K562 (cell line): ENCODE data around the gene C1R. TPM values are rescaled to one million over a fixed set of nuclear protein-coding genes. Genes with fewer than 3 reads are reported as not detected.
A peak's percentile ranks its signal among the peaks of the same experiment; 100 is the strongest.

Experiments used
- ADNP ChIP-seq: fragments of 200-800 bp; sonication (Bioruptor generic); IDR thresholded peaks from 2 replicates; pipeline ENCODE4 v1.6.1; 2016; ENCODE audit warnings: missing genetic modification characterization, missing compliant biosample characterization
- BCOR ChIP-seq: fragments of 450-650 bp; IDR thresholded peaks from 2 replicates; pipeline ENCODE4 v1.6.1; 2016
- BRF2 ChIP-seq: IDR thresholded peaks from 3 replicates; pipeline ENCODE4 v1.6.1; 2011; ENCODE audit warnings: borderline replicate concordance, mild to moderate bottlenecking; ENCODE audit not compliant: insufficient read length, insufficient read depth
- CREB3L1 ChIP-seq: fragments of 450-650 bp; IDR thresholded peaks from 2 replicates; pipeline ENCODE4 v1.6.1; 2014; ENCODE audit warnings: low read depth, mild to moderate bottlenecking, moderate library complexity, borderline replicate concordance
- E2F4 ChIP-seq: sonication (generic); formaldehyde crosslinking; IDR thresholded peaks from 2 replicates; pipeline ENCODE4 v1.8.0; 2022; ENCODE audit warnings: mild to moderate bottlenecking, low read depth, missing genetic modification reagents
- GABPB2 ChIP-seq: fragments of 250-450 bp; sonication (Bioruptor Pico); conservative IDR thresholded peaks from 2 replicates; pipeline ENCODE4 v1.5.1; 2021; ENCODE audit warnings: mild to moderate bottlenecking
- KLF6 ChIP-seq: fragments of 250-450 bp; sonication (Bioruptor Pico); IDR thresholded peaks from 2 replicates; pipeline ENCODE4 v1.4.0; 2020; ENCODE audit warnings: mild to moderate bottlenecking, moderate library complexity, borderline replicate concordance
- MCM5 ChIP-seq: fragments of 450-650 bp; IDR thresholded peaks from 2 replicates; pipeline ENCODE4 v1.6.1; 2016; ENCODE audit warnings: low read depth
- OTX1 ChIP-seq: fragments of 450-650 bp; formaldehyde crosslinking; IDR thresholded peaks from 2 replicates; pipeline ENCODE4 v1.4.0; 2022; ENCODE audit warnings: mild to moderate bottlenecking
- PRPF4 ChIP-seq: fragments of 200-400 bp; formaldehyde crosslinking; IDR thresholded peaks from one replicate; pipeline ENCODE4 v1.6.1; 2017; ENCODE audit warnings: low read length, low read depth, mild to moderate bottlenecking; ENCODE audit not compliant: insufficient read depth, poor library complexity, severe bottlenecking
- RBM39 ChIP-seq: fragments of 200-400 bp; formaldehyde crosslinking; optimal IDR thresholded peaks from 2 replicates; pipeline ENCODE3; 2018; ENCODE audit warnings: low read depth, low read length
- SIX5 ChIP-seq, 2 experiments: IDR thresholded peaks; 2 replicates each; pipeline ENCODE4 v1.6.1; 2011; ENCODE audit warnings: low read length in 2 of 2, borderline replicate concordance in 1 of 2, low read depth in 1 of 2, mild to moderate bottlenecking in 1 of 2, moderate library complexity in 1 of 2; ENCODE audit not compliant: insufficient read depth in 1 of 2
- SNAPC5 ChIP-seq: fragments of 250-450 bp; sonication (Bioruptor Pico); IDR thresholded peaks from 2 replicates; pipeline ENCODE4 v1.8.0; 2021; ENCODE audit warnings: moderate library complexity, mild to moderate bottlenecking, inconsistent platforms
- SNIP1 ChIP-seq: fragments of 450-650 bp; IDR thresholded peaks from 2 replicates; pipeline ENCODE4 v1.7.1; 2017; ENCODE audit warnings: low read depth, mild to moderate bottlenecking
- THAP7 ChIP-seq: fragments of 250-450 bp; sonication (Bioruptor Pico); IDR thresholded peaks from 2 replicates; pipeline ENCODE4 v1.5.0; 2021
- WHSC1 ChIP-seq: IDR thresholded peaks from one replicate; pipeline ENCODE4 v1.6.1; 2012; ENCODE audit warnings: low read length, control low read depth, inconsistent platforms
- ZBTB1 ChIP-seq: sonication (generic); formaldehyde crosslinking; IDR thresholded peaks from 2 replicates; pipeline ENCODE4 v1.8.1; 2023; ENCODE audit warnings: missing genetic modification reagents, low read depth, mild to moderate bottlenecking, borderline replicate concordance
- ZBTB33 ChIP-seq: sonication (generic); formaldehyde crosslinking; IDR thresholded peaks from 2 replicates; pipeline ENCODE4 v1.8.1; 2023; ENCODE audit warnings: mild to moderate bottlenecking, missing genetic modification reagents
- ZFX ChIP-seq: sonication (generic); formaldehyde crosslinking; IDR thresholded peaks from 2 replicates; pipeline ENCODE4 v1.8.0; 2022; ENCODE audit warnings: mild to moderate bottlenecking, missing genetic modification reagents, moderate library complexity
- ZNF12 ChIP-seq: sonication (generic); formaldehyde crosslinking; IDR thresholded peaks from 2 replicates; pipeline ENCODE4 v1.4.0; 2020; ENCODE audit warnings: mild to moderate bottlenecking, missing genetic modification reagents
- polyA plus RNA-seq, 8 experiments: library from polyadenylated mRNA; depleted of rRNA in 4 of 8; stranded (reverse) in 5 of 8; unstranded in 3 of 8; fragments of >200 nt; fragmentation: Nextera tagmentation in 2 of 8; fragmentation: Illumina TruSeq in 1 of 8; extraction: Ambion mirVana in 2 of 8; extraction: Trizol in 1 of 8; gene quantifications; 2 replicates each; pipeline versions ENCODE4 v1.2.1 to v1.2.3, GENCODE V29; 2011 to 2014; ENCODE audit warnings: inconsistent platforms in 1 of 8, missing spikeins in 1 of 8
- total RNA-seq, 7 experiments: library from RNA; depleted of rRNA in 6 of 7; stranded (reverse); fragments of >200 nt in 6 of 7; fragmentation: Illumina TruSeq in 2 of 7; extraction: Trizol in 2 of 7; gene quantifications; 2 replicates each; pipeline versions ENCODE4 v1.2.1 to v1.2.3, GENCODE V29; 2011 to 2021; ENCODE audit warnings: low replicate concordance in 1 of 7

C1R gene
- total and polyA plus RNA-seq, 9 of the 15 experiments (the other 6 are each of a cell fraction or from before 2014, with no cell fraction given): 0.07 to 1.0 (median 0.33) TPM; not detected in 1

- no peak for TF ChIP-seq E2F4 (CRISPR knock-in tag)
- no peak for TF ChIP-seq GABPB2 (CRISPR knock-in tag)
- TF ChIP-seq BCOR: no peak
- TF ChIP-seq RBM39: peak; percentile 23
- no peak for TF ChIP-seq SIX5 (IDR thresholded peaks at IDR 0.05; ENCODE audit: borderline replicate concordance in 1 of 2, insufficient read depth in 1 of 2, low read depth in 1 of 2, low read length in 2 of 2)
- TF ChIP-seq SNIP1: no peak
- no peak for TF ChIP-seq THAP7 (CRISPR knock-in tag)
- TF ChIP-seq CREB3L1: no peak
- TF ChIP-seq PRPF4: no peak
- peak; percentile 77 for TF ChIP-seq ZFX
- TF ChIP-seq WHSC1: no peak
- TF ChIP-seq OTX1: no peak
- TF ChIP-seq ZBTB1 (CRISPR knock-in tag): no peak
- TF ChIP-seq ZBTB33 (CRISPR knock-in tag): no peak
- TF ChIP-seq KLF6 (CRISPR knock-in tag): no peak
- no peak for TF ChIP-seq BRF2
- no peak for TF ChIP-seq SNAPC5 (CRISPR knock-in tag)
- no peak for TF ChIP-seq ADNP (tag)
- TF ChIP-seq MCM5: no peak
- TF ChIP-seq ZNF12 (CRISPR knock-in tag): no peak
Observed at GRCh38 chr12:7108003-7108795, 16.0 kb upstream of the C1R start (continued).
